Central memory CD8-positive, alpha-beta T cell (primary cell): ENCODE results near the gene DEXI.
"Not testable (repeated sequence)": the region's sequence is repeated elsewhere in the genome, so short reads cannot be mapped to it uniquely, and the experiment has no call there.

Experiments
- ATAC-seq: fragments of 150-1000 bp; cut with Tn5 transposase; replicated peaks from 2 replicates; pipeline ENCODE4 v1.10.0; 2022; ENCODE audit warnings: mild to moderate bottlenecking, moderate FRiP score, moderate number of reproducible peaks; ENCODE audit not compliant: poor library complexity, severe bottlenecking; ENCODE audit errors: extremely low read depth
- DNase-seq, 2 donors: peaks; one replicate each; pipeline ENCODE4 v3.0.0; 2021; ENCODE audit warnings: low spot score in 2 of 2
- H3K27ac Mint-ChIP-seq: one replicate; pipeline ENCODE4 v1.8.0; 2022; ENCODE audit warnings: low read depth, mild to moderate bottlenecking, moderate library complexity, mixed read lengths
- H3K27me3 Mint-ChIP-seq: one replicate; pipeline ENCODE4 v1.8.0; 2022; ENCODE audit warnings: mixed read lengths
- H3K36me3 Mint-ChIP-seq: one replicate; pipeline ENCODE4 v1.8.0; 2022; ENCODE audit warnings: mild to moderate bottlenecking, moderate library complexity, mixed read lengths; ENCODE audit not compliant: insufficient read depth
- H3K4me1 Mint-ChIP-seq: one replicate; pipeline ENCODE4 v1.8.0; 2022; ENCODE audit warnings: mixed read lengths
- H3K4me3 Mint-ChIP-seq: one replicate; pipeline ENCODE4 v1.8.0; 2022; ENCODE audit warnings: mild to moderate bottlenecking, moderate library complexity, mixed read lengths
- H3K9me3 Mint-ChIP-seq: one replicate; pipeline ENCODE4 v1.8.0; 2022; ENCODE audit warnings: mixed read lengths

DEXI gene

DNA sequence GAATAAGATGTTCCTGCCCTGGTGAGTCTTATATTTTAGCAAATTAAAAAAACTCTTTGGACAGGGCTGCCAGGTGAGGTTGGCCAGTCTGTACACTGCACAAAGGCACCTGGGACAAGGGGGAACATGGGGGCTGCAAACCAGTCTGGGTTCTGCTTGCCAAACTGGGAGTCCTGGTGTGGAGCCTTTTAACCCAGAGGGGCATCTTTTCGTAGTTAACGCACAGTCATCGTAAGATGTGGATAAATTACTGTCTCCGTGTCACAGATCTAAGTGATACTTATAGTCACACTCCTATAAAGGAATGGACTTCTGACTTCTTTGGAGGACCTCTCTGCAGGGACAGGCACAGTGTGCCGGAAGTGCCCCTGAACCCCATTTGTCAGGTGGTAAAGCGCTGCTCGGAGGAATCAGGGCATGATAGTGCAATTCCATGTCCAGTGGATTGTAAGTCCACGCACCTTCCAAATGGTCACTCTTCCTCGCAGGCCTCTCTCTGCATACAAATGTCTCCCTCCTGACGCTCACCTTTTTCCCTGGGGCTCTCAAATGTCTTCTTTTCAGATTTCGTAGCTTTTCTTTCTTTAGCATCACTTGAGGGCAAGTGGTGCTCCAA, 14.7 kb downstream of the DEXI start:
- no peak overlapping the region for H3K27ac Mint-ChIP-seq
- peaks cover 28% of the 10 kb centered on the region for H3K36me3 Mint-ChIP-seq
- DNase-seq: no peak
- ATAC-seq: no peak
- H3K4me1 Mint-ChIP-seq: peaks cover 7% of the 10 kb centered on the region
- no peaks in the 10 kb centered on the region for H3K27me3 Mint-ChIP-seq
- no peaks in the 10 kb centered on the region for H3K9me3 Mint-ChIP-seq
- H3K4me3 Mint-ChIP-seq: no peak overlapping the region

DNA sequence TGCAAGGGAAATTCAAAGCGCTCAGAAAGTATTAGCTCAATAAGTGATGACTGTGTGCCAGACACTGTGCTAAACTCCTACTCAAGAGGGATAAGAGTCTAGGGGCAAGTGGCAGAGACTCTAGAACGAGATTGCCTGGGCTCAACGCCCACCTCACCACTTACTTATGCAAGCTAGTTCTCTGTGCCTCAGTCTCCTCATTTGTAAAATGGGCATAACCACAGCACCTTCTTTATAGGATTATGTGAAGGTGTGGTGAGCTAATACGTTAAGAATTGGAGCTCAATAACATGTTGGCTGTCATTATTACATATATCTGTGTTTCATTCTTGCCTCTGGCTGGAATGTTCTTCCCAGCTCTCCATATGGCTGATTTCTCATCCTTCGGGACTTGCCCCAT, 15.4 kb downstream of the DEXI start:
- no peak for ATAC-seq
- H3K4me1 Mint-ChIP-seq: peaks cover 7% of the 10 kb centered on the region
- peaks cover 28% of the 10 kb centered on the region for H3K36me3 Mint-ChIP-seq
- no peaks in the 10 kb centered on the region for H3K9me3 Mint-ChIP-seq
- H3K27ac Mint-ChIP-seq: no peak overlapping the region
- no peak for DNase-seq
- no peaks in the 10 kb centered on the region for H3K27me3 Mint-ChIP-seq
- H3K4me3 Mint-ChIP-seq: no peak overlapping the region

DNA sequence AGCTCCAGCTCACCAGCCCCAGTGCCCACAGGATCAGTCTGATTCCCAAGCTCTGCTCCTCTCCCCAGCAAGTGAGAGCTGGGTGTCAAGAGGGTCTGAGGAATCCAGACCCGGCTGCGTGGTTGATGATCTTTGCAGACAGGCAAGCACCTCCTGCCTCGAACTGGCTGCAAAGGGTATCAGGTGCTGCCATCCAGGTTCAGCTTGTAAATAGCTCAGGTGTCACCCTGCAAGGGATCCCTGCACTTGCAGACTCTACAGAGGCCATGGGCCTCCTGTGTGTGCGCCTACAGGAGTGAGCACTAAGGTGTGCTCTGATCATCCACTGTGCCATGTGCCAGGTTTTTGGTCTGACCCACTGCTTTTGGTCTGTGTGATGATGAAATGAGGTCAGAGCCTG, 16.2 kb downstream of the DEXI start:
- DNase-seq: no peak
- H3K27me3 Mint-ChIP-seq: no peaks in the 10 kb centered on the region
- ATAC-seq: no peak
- H3K36me3 Mint-ChIP-seq: peaks cover 26% of the 10 kb centered on the region
- no peaks in the 10 kb centered on the region for H3K9me3 Mint-ChIP-seq
- peaks cover 7% of the 10 kb centered on the region for H3K4me1 Mint-ChIP-seq
- H3K27ac Mint-ChIP-seq: no peak overlapping the region
- H3K4me3 Mint-ChIP-seq: no peak overlapping the region

DNA sequence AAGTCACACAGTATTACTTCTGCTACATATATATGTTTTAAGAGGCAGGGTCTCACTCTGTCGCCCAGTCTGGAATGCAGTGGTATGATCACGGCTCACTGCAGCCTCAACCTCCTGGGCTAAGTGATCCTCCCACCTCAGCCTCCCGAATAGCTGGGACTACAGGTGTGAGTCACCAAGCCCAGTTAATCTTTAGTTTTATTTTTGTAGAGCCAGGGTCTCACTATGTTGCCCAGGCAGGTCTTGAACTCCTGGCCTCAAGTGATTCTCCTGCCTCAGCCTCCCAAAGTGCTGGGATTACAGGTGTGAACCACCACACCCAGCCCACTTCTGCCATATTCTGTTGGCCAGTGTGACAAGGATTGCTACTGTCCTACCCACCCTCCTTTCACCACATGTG, 17.0 kb downstream of the DEXI start:
- not testable (repeated sequence) for ATAC-seq, H3K27ac Mint-ChIP-seq, H3K9me3 Mint-ChIP-seq

DNA sequence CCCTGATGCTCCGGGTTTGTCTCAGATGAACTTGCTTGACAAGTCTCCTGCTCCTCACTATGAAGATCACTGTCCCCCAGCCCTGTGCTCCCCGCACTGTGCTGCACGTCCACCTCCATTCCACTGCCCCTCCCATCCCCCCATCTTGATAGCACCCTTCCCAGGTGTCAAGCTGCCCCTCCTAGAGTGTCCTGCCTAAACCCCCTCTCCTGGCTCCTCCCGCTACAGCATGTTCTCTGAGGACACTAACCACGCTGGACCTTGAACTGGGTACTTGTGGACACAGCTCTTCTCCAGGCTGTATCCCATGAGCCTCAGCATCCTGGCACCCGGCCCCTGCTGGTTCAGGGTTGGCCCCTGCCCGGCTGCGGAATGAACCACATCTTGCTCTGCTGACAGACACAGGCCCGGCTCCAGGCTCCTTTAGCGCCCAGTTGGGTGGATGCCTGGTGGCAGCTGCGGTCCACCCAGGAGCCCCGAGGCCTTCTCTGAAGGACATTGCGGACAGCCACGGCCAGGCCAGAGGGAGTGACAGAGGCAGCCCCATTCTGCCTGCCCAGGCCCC, 18.5 kb downstream of the DEXI start:
- H3K27me3 Mint-ChIP-seq: no peaks in the 10 kb centered on the region
- H3K36me3 Mint-ChIP-seq: peaks cover 29% of the 10 kb centered on the region
- DNase-seq: no peak
- no peak for ATAC-seq
- no peak overlapping the region for H3K4me3 Mint-ChIP-seq
- H3K9me3 Mint-ChIP-seq: no peaks in the 10 kb centered on the region
- H3K4me1 Mint-ChIP-seq: no peaks in the 10 kb centered on the region
- H3K27ac Mint-ChIP-seq: no peak overlapping the region

More for the DNA sequence above, 17.0 kb downstream of the DEXI start:
- not testable (repeated sequence) for DNase-seq, H3K27me3 Mint-ChIP-seq, H3K4me3 Mint-ChIP-seq, H3K4me1 Mint-ChIP-seq
- peaks cover 26% of the 10 kb centered on the region for H3K36me3 Mint-ChIP-seq

DNA sequence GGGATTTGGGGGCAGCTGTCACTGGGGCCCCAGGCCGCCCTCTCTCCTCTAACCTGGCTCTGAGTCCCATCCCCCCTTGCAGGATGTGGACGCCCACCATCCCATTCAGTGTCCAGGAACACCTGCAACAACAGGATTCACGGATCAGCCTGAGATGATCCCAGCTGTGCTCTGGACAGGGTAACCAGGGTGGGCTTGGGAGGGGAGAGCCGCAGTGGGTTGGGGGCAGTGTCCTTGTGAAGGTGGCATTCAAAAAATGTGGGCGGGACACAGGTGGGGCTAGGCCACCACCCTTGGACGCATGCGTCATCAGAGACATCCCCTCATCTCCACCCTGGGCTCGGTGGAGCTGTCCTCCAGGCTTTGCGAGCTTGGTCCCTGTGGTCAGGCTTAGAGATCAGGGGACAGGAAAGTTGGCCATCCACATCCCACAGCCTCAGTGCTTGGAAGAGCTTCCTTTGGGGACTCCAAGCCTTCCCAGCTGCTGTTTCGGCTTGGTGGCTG, 19.1 kb downstream of the DEXI start:
- ATAC-seq: no peak
- H3K4me3 Mint-ChIP-seq: no peak overlapping the region
- H3K27me3 Mint-ChIP-seq: no peaks in the 10 kb centered on the region
- H3K36me3 Mint-ChIP-seq: peaks cover 26% of the 10 kb centered on the region
- H3K4me1 Mint-ChIP-seq: no peaks in the 10 kb centered on the region
- H3K27ac Mint-ChIP-seq: no peak overlapping the region
- no peak for DNase-seq
- no peaks in the 10 kb centered on the region for H3K9me3 Mint-ChIP-seq

DNA sequence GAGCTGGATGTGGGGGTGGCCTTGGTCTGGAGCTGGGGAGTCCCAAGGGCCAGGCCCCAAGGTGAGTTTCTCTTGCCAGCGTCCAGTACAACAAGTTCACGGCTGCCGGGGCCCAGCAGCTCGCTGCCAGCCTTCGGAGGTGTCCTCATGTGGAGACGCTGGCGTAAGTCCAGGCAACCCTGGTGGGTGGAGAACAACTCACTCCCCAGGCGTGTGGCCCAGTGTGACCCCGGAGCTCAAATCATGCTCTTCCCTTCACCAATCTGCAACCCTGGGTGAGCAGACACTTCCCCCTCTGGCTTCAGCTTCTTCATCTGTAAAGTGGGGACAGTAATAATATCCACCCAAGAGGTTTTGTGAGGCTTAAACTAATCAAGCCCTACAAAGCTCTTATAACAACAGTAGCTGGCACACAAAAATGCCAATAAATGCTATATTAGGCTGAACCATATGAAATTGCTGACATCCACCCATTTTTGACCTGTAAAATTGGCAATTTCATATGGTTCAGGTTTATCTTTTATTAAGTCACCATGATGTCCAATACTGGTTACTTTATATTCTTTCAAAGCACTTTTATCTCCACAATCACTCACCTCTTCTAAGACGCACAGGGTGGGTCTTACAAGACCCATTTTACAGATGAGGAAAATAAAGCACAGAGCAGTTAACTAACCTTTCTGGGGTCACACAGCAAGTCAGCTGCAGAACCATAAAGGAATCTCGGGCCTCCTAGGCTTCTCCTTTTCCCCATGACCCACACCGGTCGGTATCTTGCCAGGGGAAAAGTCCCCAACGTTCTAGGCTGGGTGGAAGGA, 19.7 kb downstream of the DEXI start:
- H3K4me1 Mint-ChIP-seq: no peaks in the 10 kb centered on the region
- peaks cover 23% of the 10 kb centered on the region for H3K36me3 Mint-ChIP-seq
- H3K4me3 Mint-ChIP-seq: no peak overlapping the region
- no peaks in the 10 kb centered on the region for H3K27me3 Mint-ChIP-seq
- ATAC-seq (no peak), DNase-seq (no peak)
- H3K27ac Mint-ChIP-seq: no peak overlapping the region
- H3K9me3 Mint-ChIP-seq: no peaks in the 10 kb centered on the region

DNA sequence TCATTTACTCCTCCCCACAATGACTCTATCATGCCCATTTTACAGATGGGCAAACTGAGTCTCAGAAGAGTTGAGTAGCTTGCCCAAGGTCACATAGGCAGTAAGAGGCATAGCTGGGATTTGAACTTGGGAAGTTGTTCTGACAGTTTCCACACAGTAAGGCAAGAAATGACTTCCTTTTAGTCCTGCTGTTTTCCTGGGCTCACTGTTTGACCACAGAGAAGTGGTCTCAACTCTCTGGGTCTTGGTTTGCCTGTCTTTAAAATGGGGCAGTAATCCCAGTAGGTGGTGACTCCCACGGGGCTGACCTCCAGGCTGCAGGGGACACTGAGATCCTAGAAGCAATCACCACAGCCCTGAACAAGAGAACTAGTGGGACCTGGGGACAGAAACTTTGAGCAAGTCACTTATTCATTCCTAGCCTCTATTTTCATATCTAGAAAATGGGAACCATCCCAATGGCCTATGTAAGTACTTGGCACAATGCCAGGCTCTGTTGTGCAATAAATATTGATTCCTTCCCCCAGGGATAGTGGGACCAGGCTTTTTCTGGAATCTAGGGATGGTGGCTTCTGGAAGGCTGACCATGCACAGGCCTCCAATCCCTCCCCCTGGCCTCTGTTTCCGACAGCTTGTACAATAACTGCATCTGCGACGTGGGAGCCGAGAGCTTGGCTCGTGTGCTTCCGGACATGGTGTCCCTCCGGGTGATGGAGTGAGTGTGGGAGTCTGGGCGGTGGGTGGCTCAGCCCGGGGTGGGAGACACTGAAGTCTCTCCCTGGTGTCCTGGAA, 20.5 kb downstream of the DEXI start:
- Mint-ChIP-seq H3K27ac (no peak overlapping the region), H3K9me3 (no peaks in the 10 kb centered on the region), H3K4me3 (no peak overlapping the region), H3K27me3 (no peaks in the 10 kb centered on the region), H3K36me3 (peaks cover 23% of the 10 kb centered on the region), H3K4me1 (no peaks in the 10 kb centered on the region)
- DNase-seq (no peak), ATAC-seq (no peak)

DNA sequence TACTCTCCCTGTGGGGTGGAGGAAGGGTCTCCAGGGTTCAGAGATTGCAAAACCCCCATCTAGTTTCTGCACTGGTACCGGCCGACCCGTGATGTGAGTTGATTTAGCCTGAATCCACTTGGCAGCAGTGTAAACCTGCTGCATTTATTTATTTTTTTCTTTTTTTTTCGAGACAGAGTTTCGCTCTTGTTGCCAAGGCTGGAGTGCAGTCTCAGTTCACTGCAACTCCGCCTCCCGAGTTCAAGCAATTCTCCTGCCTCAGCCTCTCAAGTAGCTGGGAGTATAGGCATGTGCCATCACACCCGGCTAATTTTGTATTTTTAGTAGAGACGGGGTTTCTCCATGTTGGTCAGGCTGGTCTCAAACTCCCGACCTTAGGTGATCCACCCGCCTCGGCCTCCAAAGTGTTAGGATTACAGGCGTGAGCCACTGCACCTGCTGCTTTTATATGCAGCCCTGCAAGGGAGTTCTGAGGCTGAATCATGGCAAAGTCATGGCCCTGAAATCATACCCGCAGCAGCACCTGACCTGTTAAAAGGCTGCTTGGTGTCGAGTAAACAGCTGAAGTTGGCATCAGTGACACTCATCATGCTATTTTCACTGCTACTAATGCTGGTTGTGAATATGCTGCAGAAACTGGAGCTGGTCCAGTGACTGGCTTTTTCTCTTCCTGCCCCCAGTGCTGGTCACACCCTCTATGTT, 21.4 kb downstream of the DEXI start:
- Mint-ChIP-seq H3K27ac (no peak overlapping the region), H3K36me3 (peaks cover 20% of the 10 kb centered on the region), H3K4me3 (no peak overlapping the region), H3K27me3 (no peaks in the 10 kb centered on the region), H3K9me3 (no peaks in the 10 kb centered on the region), H3K4me1 (no peaks in the 10 kb centered on the region)
- DNase-seq: no peak
- no peak for ATAC-seq

DNA sequence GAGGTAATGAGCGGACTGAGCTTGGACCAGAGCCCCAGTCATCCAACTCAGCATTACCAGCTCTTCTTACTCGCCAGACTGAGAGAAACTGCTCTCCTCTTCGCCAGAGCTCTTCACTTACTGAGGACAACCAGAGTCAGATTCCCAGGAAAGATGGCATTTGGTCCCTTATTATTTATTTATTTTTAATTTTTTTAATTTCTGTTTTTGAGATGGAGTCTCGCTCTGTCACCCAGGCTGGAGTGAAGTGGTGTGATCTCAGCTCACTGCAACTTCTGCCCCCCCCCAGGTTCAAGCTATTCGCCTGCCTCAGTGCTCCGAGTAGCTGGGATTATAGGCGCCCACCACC, 23.3 kb downstream of the DEXI start:
- Mint-ChIP-seq H3K27ac (no peak overlapping the region), H3K4me1 (no peaks in the 10 kb centered on the region), H3K9me3 (no peaks in the 10 kb centered on the region), H3K27me3 (no peaks in the 10 kb centered on the region), H3K4me3 (no peak overlapping the region), H3K36me3 (peaks cover 15% of the 10 kb centered on the region)
- DNase-seq (no peak), ATAC-seq (no peak)

DNA sequence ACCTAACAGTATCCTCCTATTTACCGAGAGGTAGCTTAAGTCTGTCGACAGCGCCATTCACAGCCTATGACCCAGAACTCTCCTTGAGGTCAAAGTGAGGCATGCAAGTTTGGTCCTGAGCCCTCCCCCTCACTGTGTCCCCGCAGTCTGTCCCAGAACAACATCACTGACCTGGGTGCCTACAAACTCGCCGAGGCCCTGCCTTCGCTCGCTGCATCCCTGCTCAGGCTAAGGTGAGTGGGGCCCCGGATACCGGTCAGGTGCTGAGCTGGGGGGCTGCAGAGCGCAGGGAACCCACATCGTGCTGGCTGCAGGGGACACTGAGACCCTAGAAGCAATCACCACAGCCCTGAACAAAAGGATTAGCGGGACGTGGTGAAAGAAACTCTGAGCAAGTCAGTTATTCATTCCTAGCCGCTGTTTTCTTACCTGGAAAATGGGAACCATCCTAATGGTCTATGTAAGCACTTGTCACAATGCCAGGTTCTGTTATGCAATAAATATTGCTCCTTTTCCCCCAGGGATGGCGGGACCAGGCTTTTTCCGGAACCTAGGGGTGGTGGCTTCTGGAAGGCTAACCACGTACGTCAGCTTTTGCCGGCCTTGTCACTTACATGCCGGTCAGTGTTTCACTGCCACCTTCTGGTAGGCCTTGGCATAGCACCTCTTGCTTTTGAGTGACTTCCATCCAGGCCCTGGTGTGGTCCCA, 23.8 kb downstream of the DEXI start:
- ATAC-seq: peak; percentile 49
- H3K4me1 Mint-ChIP-seq: no peaks in the 10 kb centered on the region
- H3K27ac Mint-ChIP-seq: no peak overlapping the region
- H3K4me3 Mint-ChIP-seq: no peak overlapping the region
- peak; percentile 70 to 77 for DNase-seq
- H3K9me3 Mint-ChIP-seq: no peaks in the 10 kb centered on the region
- H3K27me3 Mint-ChIP-seq: no peaks in the 10 kb centered on the region
- H3K36me3 Mint-ChIP-seq: peaks cover 16% of the 10 kb centered on the region

DNA sequence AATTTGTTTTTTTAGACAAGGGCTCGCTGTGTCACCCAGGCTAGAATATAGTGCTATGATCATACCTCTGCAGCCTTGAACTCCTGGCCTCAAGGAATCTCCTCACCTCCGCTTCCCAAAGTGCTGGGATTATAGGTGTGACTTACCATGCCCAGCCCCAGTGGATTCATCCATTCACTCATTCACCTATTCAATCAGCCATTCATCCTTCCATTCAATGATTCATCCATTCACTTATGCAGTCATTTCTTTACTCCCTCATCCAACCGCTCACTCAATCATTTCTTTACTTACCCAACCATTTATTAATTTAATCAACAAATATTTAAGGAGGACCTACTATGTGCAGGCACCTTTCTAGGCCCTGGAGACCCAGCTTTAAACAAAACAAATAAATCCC, 25.7 kb downstream of the DEXI start:
- Mint-ChIP-seq H3K27me3 (no peaks in the 10 kb centered on the region), H3K27ac (no peak overlapping the region), H3K9me3 (no peaks in the 10 kb centered on the region), H3K4me1 (no peaks in the 10 kb centered on the region), H3K36me3 (peaks cover 15% of the 10 kb centered on the region), H3K4me3 (no peak overlapping the region)
- DNase-seq (no peak), ATAC-seq (no peak)
